GM12878 (cell line): ENCODE measurements around the gene LILRB3.

Source experiments
- ELK1 ChIP-seq: IDR thresholded peaks from 2 replicates; pipeline ENCODE4 v1.6.1; 2012; ENCODE audit warnings: low read depth, low read length, improper control_type of control experiment
- EP300 ChIP-seq, 2 experiments: fragments of 150-350 bp in 1 of 2; IDR thresholded peaks; 2 replicates each; pipeline ENCODE4 v1.6.1; 2011 to 2012; ENCODE audit warnings: low read depth in 2 of 2, low read length in 2 of 2, borderline replicate concordance in 1 of 2, improper control_type of control experiment in 1 of 2, inconsistent platforms in 1 of 2; ENCODE audit not compliant: control insufficient read depth in 1 of 2
- ETV6 ChIP-seq, 2 experiments: fragments of 450-650 bp in 1 of 2; IDR thresholded peaks in 1 of 2; conservative IDR thresholded peaks in 1 of 2; 2 replicates each; pipeline ENCODE4 v1.6.1; 2014; ENCODE audit warnings: antibody characterized with exemption in 1 of 2, borderline replicate concordance in 1 of 2, low read depth in 1 of 2, mild to moderate bottlenecking in 1 of 2, moderate library complexity in 1 of 2
- JUND ChIP-seq: IDR thresholded peaks from 2 replicates; pipeline ENCODE4 v1.6.1; 2012; ENCODE audit warnings: low read depth, mild to moderate bottlenecking, low read length, improper control_type of control experiment, moderate library complexity
- PAX5 ChIP-seq: IDR thresholded peaks from 2 replicates; pipeline ENCODE4 v1.6.1; 2011; ENCODE audit warnings: low read depth, low read length, borderline replicate concordance
- PKNOX1 ChIP-seq: fragments of 450-650 bp; IDR thresholded peaks from 2 replicates; pipeline ENCODE4 v1.6.1; 2016; ENCODE audit warnings: mild to moderate bottlenecking
- POLR2A ChIP-seq: IDR thresholded peaks from 2 replicates; pipeline ENCODE4 v1.6.1; 2011; ENCODE audit warnings: low read depth, mild to moderate bottlenecking, low read length
- POLR2AphosphoS5 ChIP-seq: IDR thresholded peaks from 2 replicates; pipeline ENCODE4 v1.6.1; 2011; ENCODE audit warnings: mild to moderate bottlenecking, low read length, inconsistent platforms
- RCOR1 ChIP-seq: conservative IDR thresholded peaks from 2 replicates; pipeline ENCODE4 v1.6.1; 2012; ENCODE audit warnings: low read depth, low read length, improper control_type of control experiment
- SIN3A ChIP-seq: IDR thresholded peaks from 2 replicates; pipeline ENCODE4 v1.6.1; 2012; ENCODE audit warnings: low read depth, low read length, improper control_type of control experiment
- SPI1 ChIP-seq: IDR thresholded peaks from 2 replicates; pipeline ENCODE4 v1.6.1; 2011; ENCODE audit warnings: low read depth, mild to moderate bottlenecking, low read length, moderate library complexity, borderline replicate concordance; ENCODE audit not compliant: insufficient read depth
- TAF1 ChIP-seq: IDR thresholded peaks from 2 replicates; pipeline ENCODE4 v1.6.1; 2011; ENCODE audit warnings: mild to moderate bottlenecking, low read depth, low read length, borderline replicate concordance
- TF ChIP-seq, protein P1 (sequence below), 3 experiments: IDR thresholded peaks in 2 of 3; conservative IDR thresholded peaks in 1 of 3; 2 replicates each; pipeline ENCODE4 v1.5.1; 2011; ENCODE audit warnings: low read depth in 3 of 3, low read length in 3 of 3, mild to moderate bottlenecking in 3 of 3, control low read depth in 2 of 3, moderate library complexity in 2 of 3, inconsistent platforms in 1 of 3, mixed read lengths in 1 of 3; ENCODE audit not compliant: control insufficient read depth in 2 of 3, insufficient read depth in 1 of 3; ENCODE audit errors: extremely low read depth in 1 of 3
- TF ChIP-seq, protein P2 (sequence below): IDR thresholded peaks from 2 replicates; pipeline ENCODE4 v1.6.1; 2012; ENCODE audit warnings: mild to moderate bottlenecking, low read depth, low read length

DNA sequence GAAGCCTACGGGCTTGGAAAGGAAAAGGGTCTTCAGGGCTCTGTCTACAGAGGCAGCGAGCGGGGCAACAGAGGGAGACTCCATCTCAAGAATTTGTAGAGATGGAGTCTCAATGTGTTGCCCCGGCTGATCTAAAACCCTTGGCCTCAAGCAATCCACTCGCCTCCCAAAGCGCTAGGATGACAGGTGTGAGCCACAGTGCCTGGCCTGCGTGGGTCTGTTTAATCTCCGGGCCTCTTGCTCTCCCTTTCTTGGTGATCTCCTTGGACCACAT, 14.1 kb downstream of the LILRB3 start:
- TF ChIP-seq RCOR1 (no peak), TAF1 (no peak), PAX5 (no peak), PKNOX1 (no peak), POLR2A (no peak), SIN3A (no peak), ETV6 (conservative IDR thresholded peaks at IDR 0.05 in 1 of 2, IDR thresholded peaks at IDR 0.05 in 1 of 2; ENCODE audit: borderline replicate concordance in 1 of 2, low read depth in 1 of 2) (no peak), JUND (no peak), EP300 (IDR thresholded peaks at IDR 0.05; ENCODE audit: borderline replicate concordance in 1 of 2, control insufficient read depth in 1 of 2, low read depth in 2 of 2, low read length in 2 of 2) (no peak), SPI1 (no peak), ELK1 (no peak), POLR2AphosphoS5 (no peak)
- TF ChIP-seq, protein P1, sequence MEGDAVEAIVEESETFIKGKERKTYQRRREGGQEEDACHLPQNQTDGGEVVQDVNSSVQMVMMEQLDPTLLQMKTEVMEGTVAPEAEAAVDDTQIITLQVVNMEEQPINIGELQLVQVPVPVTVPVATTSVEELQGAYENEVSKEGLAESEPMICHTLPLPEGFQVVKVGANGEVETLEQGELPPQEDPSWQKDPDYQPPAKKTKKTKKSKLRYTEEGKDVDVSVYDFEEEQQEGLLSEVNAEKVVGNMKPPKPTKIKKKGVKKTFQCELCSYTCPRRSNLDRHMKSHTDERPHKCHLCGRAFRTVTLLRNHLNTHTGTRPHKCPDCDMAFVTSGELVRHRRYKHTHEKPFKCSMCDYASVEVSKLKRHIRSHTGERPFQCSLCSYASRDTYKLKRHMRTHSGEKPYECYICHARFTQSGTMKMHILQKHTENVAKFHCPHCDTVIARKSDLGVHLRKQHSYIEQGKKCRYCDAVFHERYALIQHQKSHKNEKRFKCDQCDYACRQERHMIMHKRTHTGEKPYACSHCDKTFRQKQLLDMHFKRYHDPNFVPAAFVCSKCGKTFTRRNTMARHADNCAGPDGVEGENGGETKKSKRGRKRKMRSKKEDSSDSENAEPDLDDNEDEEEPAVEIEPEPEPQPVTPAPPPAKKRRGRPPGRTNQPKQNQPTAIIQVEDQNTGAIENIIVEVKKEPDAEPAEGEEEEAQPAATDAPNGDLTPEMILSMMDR (IDR thresholded peaks at IDR 0.05 in 2 of 3, conservative IDR thresholded peaks at IDR 0.05 in 1 of 3; ENCODE audit: control insufficient read depth in 2 of 3, extremely low read depth in 1 of 3, insufficient read depth in 1 of 3, low read depth in 3 of 3, low read length in 3 of 3), result no peak
- TF ChIP-seq, protein P2, sequence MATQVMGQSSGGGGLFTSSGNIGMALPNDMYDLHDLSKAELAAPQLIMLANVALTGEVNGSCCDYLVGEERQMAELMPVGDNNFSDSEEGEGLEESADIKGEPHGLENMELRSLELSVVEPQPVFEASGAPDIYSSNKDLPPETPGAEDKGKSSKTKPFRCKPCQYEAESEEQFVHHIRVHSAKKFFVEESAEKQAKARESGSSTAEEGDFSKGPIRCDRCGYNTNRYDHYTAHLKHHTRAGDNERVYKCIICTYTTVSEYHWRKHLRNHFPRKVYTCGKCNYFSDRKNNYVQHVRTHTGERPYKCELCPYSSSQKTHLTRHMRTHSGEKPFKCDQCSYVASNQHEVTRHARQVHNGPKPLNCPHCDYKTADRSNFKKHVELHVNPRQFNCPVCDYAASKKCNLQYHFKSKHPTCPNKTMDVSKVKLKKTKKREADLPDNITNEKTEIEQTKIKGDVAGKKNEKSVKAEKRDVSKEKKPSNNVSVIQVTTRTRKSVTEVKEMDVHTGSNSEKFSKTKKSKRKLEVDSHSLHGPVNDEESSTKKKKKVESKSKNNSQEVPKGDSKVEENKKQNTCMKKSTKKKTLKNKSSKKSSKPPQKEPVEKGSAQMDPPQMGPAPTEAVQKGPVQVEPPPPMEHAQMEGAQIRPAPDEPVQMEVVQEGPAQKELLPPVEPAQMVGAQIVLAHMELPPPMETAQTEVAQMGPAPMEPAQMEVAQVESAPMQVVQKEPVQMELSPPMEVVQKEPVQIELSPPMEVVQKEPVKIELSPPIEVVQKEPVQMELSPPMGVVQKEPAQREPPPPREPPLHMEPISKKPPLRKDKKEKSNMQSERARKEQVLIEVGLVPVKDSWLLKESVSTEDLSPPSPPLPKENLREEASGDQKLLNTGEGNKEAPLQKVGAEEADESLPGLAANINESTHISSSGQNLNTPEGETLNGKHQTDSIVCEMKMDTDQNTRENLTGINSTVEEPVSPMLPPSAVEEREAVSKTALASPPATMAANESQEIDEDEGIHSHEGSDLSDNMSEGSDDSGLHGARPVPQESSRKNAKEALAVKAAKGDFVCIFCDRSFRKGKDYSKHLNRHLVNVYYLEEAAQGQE, result no peak
